ENCODE data around the gene NUDC. TPM values are rescaled to one million over a fixed set of nuclear protein-coding genes. Genes with fewer than 3 reads are reported as not detected.

Gene NUDC
- total RNA-seq, 1 experiment from 2014 or later: 118 TPM

- Histone ChIP-seq H2BK20ac (ENCODE audit: low read depth, low read length, poor library complexity, severe bottlenecking) (no peak overlapping the region), H3K23me2 (ENCODE audit: insufficient read length, low read depth, low read length, poor library complexity, severe bottlenecking) (no peaks in the 10 kb centered on the region), H3K9me3 (ENCODE audit: control insufficient read depth, low read depth, low read length) (no peaks in the 10 kb centered on the region), H2BK12ac (ENCODE audit: insufficient read length, low read depth, low read length) (no peak overlapping the region), H3K27ac (ENCODE audit: insufficient read length, low read depth, low read length) (no peak overlapping the region), H2BK15ac (ENCODE audit: low read depth, low read length) (no peak overlapping the region), H3T11ph (ENCODE audit: low read length) (no peak overlapping the region), H3K79me1 (ENCODE audit: insufficient read depth, low read depth, low read length, poor library complexity, severe bottlenecking) (no peaks in the 10 kb centered on the region), H3K79me2 (ENCODE audit: insufficient read depth, low read length) (no peaks in the 10 kb centered on the region), H4K8ac (replicated peaks; ENCODE audit: insufficient read length, low read depth, low read length) (no peak overlapping the region), H2AFZ (ENCODE audit: low read length) (no peak overlapping the region), H3K23ac (ENCODE audit: insufficient read length, low read depth, low read length) (no peak overlapping the region), H3K56ac (ENCODE audit: insufficient read length, low read depth, low read length) (no peak overlapping the region), H3K4me2 (ENCODE audit: insufficient read depth, insufficient read length, low read length) (no peak overlapping the region), H3K14ac (ENCODE audit: insufficient read depth, low read length) (no peak overlapping the region), H2BK5ac (ENCODE audit: insufficient read length, low read length) (no peak overlapping the region), H2AK5ac (ENCODE audit: insufficient read length, low read length) (no peak overlapping the region), H4K20me1 (ENCODE audit: control insufficient read depth, insufficient read depth, insufficient read length) (no peaks in the 10 kb centered on the region), H4K5ac (ENCODE audit: insufficient read length, low read depth, low read length) (no peak overlapping the region), H3K4me1 (ENCODE audit: insufficient read depth, low read length) (no peaks in the 10 kb centered on the region), H2BK120ac (ENCODE audit: low read depth, low read length, poor library complexity, severe bottlenecking) (no peak overlapping the region), H3K18ac (ENCODE audit: insufficient read length, low read depth, low read length) (no peak overlapping the region), H4K91ac (ENCODE audit: insufficient read length, low read depth, low read length) (no peak overlapping the region), H3K27me3 (ENCODE audit: insufficient read depth, low read length) (no peaks in the 10 kb centered on the region), H3K9ac (ENCODE audit: extremely low read depth, insufficient read length, low read length) (no peak overlapping the region), H3K4ac (ENCODE audit: low read depth, low read length) (no peak overlapping the region)
- TF ChIP-seq, protein P1, sequence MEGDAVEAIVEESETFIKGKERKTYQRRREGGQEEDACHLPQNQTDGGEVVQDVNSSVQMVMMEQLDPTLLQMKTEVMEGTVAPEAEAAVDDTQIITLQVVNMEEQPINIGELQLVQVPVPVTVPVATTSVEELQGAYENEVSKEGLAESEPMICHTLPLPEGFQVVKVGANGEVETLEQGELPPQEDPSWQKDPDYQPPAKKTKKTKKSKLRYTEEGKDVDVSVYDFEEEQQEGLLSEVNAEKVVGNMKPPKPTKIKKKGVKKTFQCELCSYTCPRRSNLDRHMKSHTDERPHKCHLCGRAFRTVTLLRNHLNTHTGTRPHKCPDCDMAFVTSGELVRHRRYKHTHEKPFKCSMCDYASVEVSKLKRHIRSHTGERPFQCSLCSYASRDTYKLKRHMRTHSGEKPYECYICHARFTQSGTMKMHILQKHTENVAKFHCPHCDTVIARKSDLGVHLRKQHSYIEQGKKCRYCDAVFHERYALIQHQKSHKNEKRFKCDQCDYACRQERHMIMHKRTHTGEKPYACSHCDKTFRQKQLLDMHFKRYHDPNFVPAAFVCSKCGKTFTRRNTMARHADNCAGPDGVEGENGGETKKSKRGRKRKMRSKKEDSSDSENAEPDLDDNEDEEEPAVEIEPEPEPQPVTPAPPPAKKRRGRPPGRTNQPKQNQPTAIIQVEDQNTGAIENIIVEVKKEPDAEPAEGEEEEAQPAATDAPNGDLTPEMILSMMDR (conservative IDR thresholded peaks at IDR 0.05): no peak
- no peaks in the 10 kb centered on the region for H3K27me3 Mint-ChIP-seq (ENCODE audit: low read depth)
- H3K4me1 Mint-ChIP-seq: no peaks in the 10 kb centered on the region
- no CpG with 5 or more reads among the region's 8 CpGs for WGBS (ENCODE audit: extremely low coverage, insufficient read length, low lambda C conversion rate)
- DNase-seq: no peak
- H3K36me3 Mint-ChIP-seq (ENCODE audit: insufficient read depth in 1 of 3, low read depth in 3 of 3): peaks cover 42 to 83% (median 70%) of the 10 kb centered on the region in 3 experiments; a peak in 6 of 7 replicates
- no peak overlapping the region for H3K27ac Mint-ChIP-seq
- H3K9me3 Mint-ChIP-seq: no peaks in the 10 kb centered on the region
- no peak overlapping the region for H3K4me3 Mint-ChIP-seq
Measured at GRCh38 chr1:26945728-26946127, 24.2 kb downstream of the NUDC start.
